ENCODE data around the gene CFAP77. TPM values are rescaled to one million over a fixed set of nuclear protein-coding genes. Genes with fewer than 3 reads are reported as not detected.

The CFAP77 gene
- total and polyA plus RNA-seq, 2 donors from 2014 or later = 0.50 TPM; not detected in 1

- no peak for FAIRE-seq
- Histone ChIP-seq H3K27ac (ENCODE audit: low read depth in 2 of 2, low read length in 2 of 2) (no peak overlapping the region), H3K4me3 (ENCODE audit: low read length in 3 of 3) (no peak overlapping the region), H3K9me3 (ENCODE audit: control insufficient read depth in 2 of 3, insufficient read depth in 1 of 3, low read length in 3 of 3) (no peaks in the 10 kb centered on the region), H3K9ac (ENCODE audit: low read length in 3 of 3) (no peak overlapping the region), H3K4me1 (ENCODE audit: control insufficient read depth in 2 of 3, insufficient read depth in 2 of 3, low read depth in 1 of 3, low read length in 3 of 3) (no peaks in the 10 kb centered on the region), H3K27me3 (ENCODE audit: control insufficient read depth, insufficient read depth, low read length) (no peaks in the 10 kb centered on the region), H3K36me3 (ENCODE audit: control insufficient read depth in 2 of 3, insufficient read depth in 3 of 3, low read length in 3 of 3) (no peaks in the 10 kb centered on the region)
- no peak for DNase-seq
- intact Hi-C loops (cut with DNase I) = no loop called here
- no peak for TF ChIP-seq CTCF (IDR thresholded peaks at IDR 0.05; ENCODE audit: borderline replicate concordance, extremely low read depth, insufficient read depth)
These were observed 68.5 kb downstream of the CFAP77 start for GRCh38 chr9:132478353-132479050.

GRCh38 chr9:132479733-132480132 is 69.7 kb downstream of the CFAP77 start:
- H3K4me1 ChIP-seq (ENCODE audit: control insufficient read depth in 2 of 3, insufficient read depth in 2 of 3, low read depth in 1 of 3, low read length in 3 of 3) = no peaks in the 10 kb centered on the region
- no peak for TF ChIP-seq CTCF (IDR thresholded peaks at IDR 0.05; ENCODE audit: borderline replicate concordance, extremely low read depth, insufficient read depth)
- no peaks in the 10 kb centered on the region for H3K9me3 ChIP-seq (ENCODE audit: control insufficient read depth in 2 of 3, insufficient read depth in 1 of 3, low read length in 3 of 3)
- H3K4me3 ChIP-seq (ENCODE audit: low read length in 3 of 3) = no peak overlapping the region
- no peak overlapping the region for H3K27ac ChIP-seq (ENCODE audit: low read depth in 2 of 2, low read length in 2 of 2)
- DNase-seq (no peak), FAIRE-seq (no peak)
- intact Hi-C loops (cut with DNase I) = no loop called here
- no peaks in the 10 kb centered on the region for H3K36me3 ChIP-seq (ENCODE audit: control insufficient read depth in 2 of 3, insufficient read depth in 3 of 3, low read length in 3 of 3)
- H3K9ac ChIP-seq (ENCODE audit: low read length in 3 of 3) = no peak overlapping the region
- H3K27me3 ChIP-seq (ENCODE audit: control insufficient read depth, insufficient read depth, low read length) = no peaks in the 10 kb centered on the region

- intact Hi-C loops (cut with DNase I) = no loop called here
- Histone ChIP-seq H3K9ac (ENCODE audit: low read length in 3 of 3) (no peak overlapping the region), H3K4me3 (ENCODE audit: low read length in 3 of 3) (no peak overlapping the region), H3K36me3 (ENCODE audit: control insufficient read depth in 2 of 3, insufficient read depth in 3 of 3, low read length in 3 of 3) (no peaks in the 10 kb centered on the region), H3K27me3 (ENCODE audit: control insufficient read depth, insufficient read depth, low read length) (no peaks in the 10 kb centered on the region), H3K27ac (ENCODE audit: low read depth in 2 of 2, low read length in 2 of 2) (no peak overlapping the region), H3K4me1 (ENCODE audit: control insufficient read depth in 2 of 3, insufficient read depth in 2 of 3, low read depth in 1 of 3, low read length in 3 of 3) (no peaks in the 10 kb centered on the region), H3K9me3 (ENCODE audit: control insufficient read depth in 2 of 3, insufficient read depth in 1 of 3, low read length in 3 of 3) (no peaks in the 10 kb centered on the region)
- DNase-seq (no peak), FAIRE-seq (no peak)
- TF ChIP-seq CTCF (IDR thresholded peaks at IDR 0.05; ENCODE audit: borderline replicate concordance, extremely low read depth, insufficient read depth) = no peak
These were observed 71.2 kb downstream of the CFAP77 start for GRCh38 chr9:132481053-132481849.
